HG03460 (cell line): Measurements from ENCODE around the gene RB1.
"Not testable (repeated sequence)": the region's sequence is repeated elsewhere in the genome, so short reads cannot be mapped to it uniquely, and the experiment has no call there.

Experiments
- ATAC-seq: cut with Tn5 transposase; IDR thresholded peaks from one replicate; pipeline ENCODE4 v1.9.1; 2021; ENCODE audit not compliant: unreplicated experiment

Gene RB1

DNA sequence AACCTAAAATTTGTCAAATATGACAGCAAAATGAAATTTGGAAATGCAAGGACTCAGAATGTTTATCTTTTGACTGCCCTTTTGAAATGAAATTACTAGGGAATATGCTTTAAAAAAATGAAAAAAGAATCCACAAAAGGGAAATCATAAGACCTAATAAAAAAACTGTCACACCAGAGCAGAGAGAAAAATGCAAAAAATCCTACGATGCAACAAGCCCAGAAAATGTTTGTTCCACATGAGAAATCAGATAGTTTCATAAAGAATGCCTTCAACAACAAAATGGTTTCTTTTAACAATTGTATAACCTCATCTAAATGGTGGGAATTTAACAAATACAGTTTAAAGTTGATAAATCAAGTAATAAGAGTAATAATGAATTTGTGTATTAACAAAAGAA, 101.4 kb downstream of the RB1 start:
- no peak for ATAC-seq

- no peak for ATAC-seq
These were observed 102.3 kb downstream of the RB1 start for GRCh38 chr13:48405875-48406274.

GRCh38 chr13:48410199-48410598, 106.6 kb downstream of the RB1 start:
- ATAC-seq, result no peak

DNA sequence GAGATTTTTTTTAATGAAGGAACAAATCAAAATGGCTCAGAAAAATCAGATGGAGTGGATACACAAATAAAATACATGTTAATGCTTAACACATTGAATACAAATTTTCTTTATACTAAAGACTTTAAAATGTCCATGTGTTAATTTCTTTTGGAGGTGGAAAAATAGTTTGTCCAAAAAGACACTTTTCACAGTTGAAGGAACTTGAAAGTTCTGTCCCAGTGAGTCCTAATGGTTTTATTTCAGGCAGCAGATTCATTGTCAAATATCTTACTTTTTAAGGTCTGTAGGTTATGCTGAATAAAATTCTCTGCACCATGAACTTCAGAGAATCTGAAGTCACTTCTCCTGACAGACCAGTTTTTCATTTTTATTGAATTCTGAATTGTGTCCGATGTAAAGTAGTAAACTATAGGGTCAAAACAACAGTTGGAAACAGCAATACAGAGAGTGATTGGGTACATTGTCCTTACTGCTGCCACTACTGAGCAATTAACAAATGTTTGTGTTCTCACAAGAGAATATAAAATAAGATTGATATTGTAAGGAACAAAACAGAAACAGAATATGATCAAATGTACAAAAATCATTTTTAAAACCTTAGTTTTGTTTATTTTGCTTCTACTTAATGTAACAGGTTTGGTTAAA, 107.7 kb downstream of the RB1 start:
- no peak for ATAC-seq

DNA sequence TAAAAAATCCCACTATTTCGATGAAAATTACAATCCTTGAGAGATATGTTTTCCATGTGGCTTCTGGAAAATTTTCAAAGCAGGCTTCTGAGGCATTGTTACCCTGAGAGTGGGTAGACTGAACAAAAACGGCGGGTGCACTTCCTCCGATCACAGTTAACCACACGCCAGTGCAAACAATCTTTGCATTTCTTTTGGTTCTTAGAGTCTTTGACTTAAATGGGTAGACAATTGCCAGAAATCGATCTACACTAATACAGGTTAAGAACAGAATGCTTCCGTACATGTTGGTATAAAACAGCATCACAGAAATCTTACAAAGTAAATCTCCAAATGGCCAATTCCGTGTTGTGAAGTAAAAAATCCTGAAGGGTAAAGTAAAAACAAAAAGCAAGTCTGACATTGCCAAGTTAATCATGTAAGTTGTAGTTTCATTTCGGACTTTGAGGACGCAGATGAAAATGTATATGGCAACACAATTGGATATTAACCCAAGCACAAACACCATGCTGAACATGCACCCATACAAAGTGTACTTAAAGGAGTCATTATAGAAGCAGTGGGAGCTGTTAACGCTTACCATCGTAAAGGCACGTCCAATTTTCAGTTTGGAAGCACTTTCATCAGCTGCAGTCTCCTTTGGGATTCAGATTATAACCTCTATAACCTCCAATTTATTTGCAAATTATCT, 108.4 kb downstream of the RB1 start:
- ATAC-seq, result no peak

GRCh38 chr13:48412881-48413351, 109.4 kb downstream of the RB1 start, which contains the start of gene LPAR6:
LPAR6 (minus strand) TSS chr13:48413113; CDS start chr13:48412423, 690 bp downstream.
- ATAC-seq, result no peak

DNA sequence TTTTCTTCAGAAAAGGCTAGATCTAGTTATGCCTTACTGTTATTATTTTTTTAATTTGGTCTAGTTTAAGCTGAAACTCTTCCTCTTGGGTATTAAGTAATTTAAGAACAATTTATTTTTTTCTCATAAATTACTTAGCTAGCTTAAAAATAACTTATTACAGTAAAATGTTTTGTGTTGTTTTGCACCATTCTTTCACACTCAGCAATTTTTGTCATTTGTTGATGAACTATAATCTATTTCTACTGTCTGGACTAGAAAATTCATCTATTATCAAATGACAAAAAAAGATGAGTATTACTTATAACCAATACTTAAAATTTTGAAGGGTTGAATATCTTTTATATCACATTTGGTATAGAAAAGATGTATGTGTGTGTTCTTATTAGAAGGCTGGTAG, 111.0 kb downstream of the RB1 start:
- ATAC-seq, result no peak

DNA sequence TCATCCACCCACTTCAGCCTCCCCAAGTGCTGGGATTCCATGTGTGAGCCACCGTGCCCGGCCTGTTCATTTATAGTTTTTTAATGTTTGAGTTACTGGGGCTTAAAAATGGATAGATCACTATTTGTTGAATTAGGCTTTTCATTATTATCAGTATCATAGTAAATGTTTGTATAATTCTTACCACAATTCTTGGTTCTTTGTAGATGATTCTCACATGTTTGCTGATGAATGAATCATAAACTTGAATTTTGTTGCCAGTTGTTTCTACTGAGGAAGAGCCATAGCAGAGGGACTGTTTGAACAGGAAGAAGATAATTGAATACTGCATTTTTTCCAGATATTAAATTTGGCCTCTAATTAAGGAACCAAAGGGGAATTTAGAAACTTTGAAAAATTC, 112.0 kb downstream of the RB1 start:
- no peak for ATAC-seq

GRCh38 chr13:48422003-48422402, 118.5 kb downstream of the RB1 start:
- not testable (repeated sequence) for ATAC-seq

GRCh38 chr13:48424212-48424611, 120.7 kb downstream of the RB1 start:
- ATAC-seq, result no peak

GRCh38 chr13:48426052-48426451, 122.5 kb downstream of the RB1 start:
- ATAC-seq, result no peak

DNA sequence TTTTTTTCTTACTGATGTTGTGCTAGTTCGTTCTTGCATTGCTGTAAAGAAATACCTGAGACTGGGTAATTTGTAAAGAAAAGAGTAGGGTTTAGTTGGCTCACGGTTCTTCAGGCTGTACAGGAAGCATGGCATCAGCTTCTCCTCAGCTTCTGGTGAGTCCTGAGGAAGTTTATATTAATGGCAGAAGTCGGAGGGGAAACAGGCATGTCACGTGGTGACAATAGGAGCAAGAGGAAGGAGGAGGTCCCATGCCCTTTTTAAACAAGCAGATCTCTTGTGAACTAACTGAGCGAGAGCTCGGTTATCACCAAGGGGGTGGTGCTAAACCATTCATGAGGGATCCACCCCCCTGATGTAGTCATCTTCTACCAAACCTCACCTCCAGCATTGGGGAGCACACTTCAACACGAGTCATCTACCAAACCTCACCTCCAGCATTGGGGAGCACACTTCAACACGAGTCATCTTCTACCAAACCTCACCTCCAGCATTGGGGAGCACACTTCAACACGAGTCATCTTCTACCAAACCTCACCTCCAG, 123.3 kb downstream of the RB1 start:
- ATAC-seq, result not testable (repeated sequence)

- ATAC-seq, result no peak
These were observed 125.5 kb downstream of the RB1 start for GRCh38 chr13:48429036-48429435.

DNA sequence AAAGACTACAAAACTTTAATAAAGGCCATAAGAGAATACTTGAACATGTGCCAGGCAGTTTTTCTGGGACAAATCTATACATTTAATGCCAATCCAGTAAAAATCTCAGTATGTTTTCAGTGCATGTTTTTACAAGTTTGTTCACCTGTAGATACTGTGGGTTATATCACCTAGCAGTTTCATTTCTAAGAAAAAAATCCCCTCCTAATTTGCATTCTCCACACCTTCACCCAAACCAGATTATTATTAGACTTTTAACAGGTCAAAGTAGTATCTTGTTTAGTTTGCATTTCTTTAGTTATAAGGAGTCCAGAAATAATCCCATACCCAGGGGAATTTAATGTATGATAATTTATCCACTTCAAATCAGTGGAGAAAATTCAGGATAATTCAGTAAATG, 126.3 kb downstream of the RB1 start:
- no peak for ATAC-seq

DNA sequence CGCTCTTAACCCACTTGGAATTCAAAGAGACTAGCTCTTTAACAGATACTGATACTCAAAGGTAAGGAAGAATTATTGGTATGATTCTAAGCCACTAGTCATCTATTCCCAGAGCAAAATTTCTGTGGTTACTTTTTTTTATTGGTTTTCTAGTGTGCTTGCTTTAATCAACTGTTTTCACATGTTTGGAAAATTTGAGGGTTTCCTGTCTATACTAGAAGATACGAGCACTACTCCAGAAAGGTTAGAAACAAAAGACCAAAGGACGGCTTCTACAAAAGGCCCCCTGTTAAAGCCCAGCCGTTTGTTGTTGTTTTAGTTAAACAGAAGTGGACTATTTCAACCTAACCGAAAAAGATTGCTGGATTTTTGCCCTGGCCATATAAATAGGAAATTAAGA, 127.9 kb downstream of the RB1 start:
- no peak for ATAC-seq

DNA sequence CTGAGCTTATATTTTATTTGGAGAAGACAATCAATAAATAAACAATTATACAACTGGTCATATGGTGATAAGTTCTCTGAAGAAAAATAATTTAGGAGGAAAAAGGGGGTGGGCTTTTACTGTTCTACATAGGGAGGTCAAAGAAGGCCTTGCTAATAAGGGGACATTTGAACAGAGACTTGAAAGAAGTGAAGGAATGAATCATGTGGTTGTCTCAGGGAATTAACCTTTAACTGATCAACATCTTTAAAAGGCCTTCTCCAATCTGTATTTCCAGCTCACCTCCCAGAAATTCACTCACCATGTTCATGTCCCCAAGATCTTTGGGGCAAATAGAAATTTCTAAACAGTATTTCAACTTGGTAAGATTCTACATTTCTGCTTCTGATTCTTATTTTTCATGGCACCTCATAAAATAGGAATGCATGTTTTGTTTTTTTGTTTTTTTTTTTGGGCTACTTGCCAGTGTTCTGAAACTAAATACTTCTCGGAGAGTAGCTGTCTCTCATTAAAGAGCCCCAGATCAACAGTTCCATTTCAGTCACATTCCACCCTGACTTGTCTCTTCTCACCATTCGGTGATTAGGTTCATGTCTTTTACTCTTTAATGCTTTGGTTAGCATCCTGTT, 128.6 kb downstream of the RB1 start:
- no peak for ATAC-seq

- ATAC-seq, result no peak
These were observed 130.6 kb downstream of the RB1 start for GRCh38 chr13:48434200-48434599.

DNA sequence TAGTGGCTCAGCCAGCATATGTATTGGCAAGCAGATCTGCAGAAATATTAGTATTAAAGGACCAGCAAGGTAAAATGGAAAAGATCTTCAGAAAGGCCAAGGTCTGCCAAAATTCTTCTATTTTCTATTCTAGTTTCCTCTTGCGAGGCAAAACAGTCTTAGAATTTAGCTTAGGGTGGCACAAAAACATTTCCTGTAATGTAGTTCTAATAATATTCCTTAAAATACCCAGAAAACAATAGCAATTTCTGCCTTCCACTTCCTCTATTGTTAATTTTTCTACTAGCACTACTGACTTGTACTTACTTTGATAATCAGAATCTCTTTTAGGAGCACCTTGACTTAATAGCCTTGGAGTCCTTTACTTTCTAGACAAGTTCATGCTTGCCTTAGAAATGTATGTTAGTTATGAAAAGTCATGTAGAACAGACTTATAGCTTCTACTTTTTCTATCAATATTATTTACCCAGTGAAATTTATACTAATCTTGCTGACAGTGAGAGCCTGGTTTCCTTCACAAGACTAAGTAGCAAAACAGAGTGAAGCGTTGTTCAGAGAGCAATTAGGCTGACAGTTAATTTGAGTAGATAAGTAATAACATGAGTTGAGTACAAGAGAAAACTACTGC, 133.2 kb downstream of the RB1 start:
- no peak for ATAC-seq

DNA sequence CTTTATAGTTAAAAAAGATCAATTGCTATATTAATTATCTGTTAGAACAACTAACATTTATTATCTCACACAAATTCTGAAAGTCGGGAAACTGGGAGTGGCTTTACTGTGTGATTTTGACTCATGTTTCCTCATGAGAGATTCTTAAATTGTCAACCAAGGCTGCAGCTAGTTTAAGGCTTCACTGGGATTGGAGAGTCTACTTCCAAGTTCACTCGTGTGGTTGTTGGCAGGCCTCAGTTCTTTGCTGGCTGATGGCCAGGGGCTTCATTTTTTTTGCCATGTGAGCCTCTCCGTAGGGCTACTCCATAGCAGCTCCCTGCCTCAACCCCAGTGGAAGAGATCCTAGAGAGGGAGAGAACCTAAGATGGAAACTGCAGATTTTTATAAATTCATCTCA, 133.8 kb downstream of the RB1 start:
- ATAC-seq, result no peak

GRCh38 chr13:48443442-48444208, 140.1 kb downstream of the RB1 start:
- ATAC-seq, result no peak

GRCh38 chr13:48446464-48446863, 142.9 kb downstream of the RB1 start:
- ATAC-seq, result no peak
